Karpas-422 (cell line): ENCODE measurements around the gene MRPL47. TPM values are rescaled to one million over a fixed set of nuclear protein-coding genes. Genes with fewer than 3 reads are reported as not detected.

Experiments used
- DNase-seq: peaks from one replicate; pipeline ENCODE4 v3.0.0-alpha.2; 2015
- H2AFZ ChIP-seq: fragments of 200-600 bp; sonication (generic); 2 replicates; pipeline ENCODE4 v1.6.1; 2014; ENCODE audit warnings: antibody characterized with exemption, low read length, mixed read lengths
- H3K27ac ChIP-seq: fragments of 200-600 bp; sonication (generic); 2 replicates; pipeline ENCODE4 v1.5.1; 2014; ENCODE audit warnings: mild to moderate bottlenecking, low read length, moderate library complexity
- H3K27me3 ChIP-seq: fragments of 200-600 bp; sonication (generic); 2 replicates; pipeline ENCODE4 v1.6.1; 2014; ENCODE audit warnings: low read length, mixed read lengths
- H3K36me3 ChIP-seq: fragments of 200-600 bp; sonication (generic); 2 replicates; pipeline ENCODE4 v1.6.1; 2014; ENCODE audit warnings: low read length, mixed read lengths; ENCODE audit not compliant: insufficient read depth
- H3K4me1 ChIP-seq: fragments of 200-600 bp; sonication (generic); 2 replicates; pipeline ENCODE4 v1.6.1; 2014; ENCODE audit warnings: mild to moderate bottlenecking, low read length, mixed read lengths
- H3K4me2 ChIP-seq: fragments of 200-600 bp; sonication (generic); 2 replicates; pipeline ENCODE4 v1.6.1; 2014; ENCODE audit warnings: low read length, low read depth, mild to moderate bottlenecking; ENCODE audit not compliant: poor library complexity, severe bottlenecking
- H3K4me3 ChIP-seq: fragments of 200-600 bp; sonication (generic); 2 replicates; pipeline ENCODE4 v1.5.1; 2014; ENCODE audit warnings: mild to moderate bottlenecking, antibody characterized with exemption, low read length, mixed read lengths
- H3K79me2 ChIP-seq: fragments of 200-600 bp; sonication (generic); 2 replicates; pipeline ENCODE4 v1.6.1; 2014; ENCODE audit warnings: mild to moderate bottlenecking, low read length, mixed read lengths
- H3K9ac ChIP-seq: fragments of 200-600 bp; sonication (generic); 2 replicates; pipeline ENCODE4 v1.6.0; 2014; ENCODE audit warnings: low read length
- H3K9me2 ChIP-seq: fragments of 200-600 bp; sonication (generic), shearing (Covaris generic); replicated peaks from 2 replicates; pipeline ENCODE4 v1.6.0; 2014; ENCODE audit warnings: mild to moderate bottlenecking, low read length, moderate library complexity; ENCODE audit not compliant: insufficient read depth
- H3K9me3 ChIP-seq: fragments of 300-700, 200-600 bp; sonication (generic); 2 replicates; pipeline ENCODE4 v1.6.1; 2014; ENCODE audit warnings: low read length, mixed read lengths
- H4K20me1 ChIP-seq: fragments of 200-600 bp; sonication (generic); 2 replicates; pipeline ENCODE4 v1.6.1; 2014; ENCODE audit warnings: mild to moderate bottlenecking, antibody characterized with exemption, low read length, low read depth; ENCODE audit not compliant: insufficient read depth
- total RNA-seq: library from RNA; depleted of rRNA; stranded (reverse); fragments of >200 nt; shearing (Covaris generic); gene quantifications from 2 replicates; pipeline ENCODE4 v1.2.3, GENCODE V29; 2014; ENCODE audit warnings: low replicate concordance

The MRPL47 gene
- total RNA-seq, 1 experiment from 2014 or later: 37.3 TPM

DNA sequence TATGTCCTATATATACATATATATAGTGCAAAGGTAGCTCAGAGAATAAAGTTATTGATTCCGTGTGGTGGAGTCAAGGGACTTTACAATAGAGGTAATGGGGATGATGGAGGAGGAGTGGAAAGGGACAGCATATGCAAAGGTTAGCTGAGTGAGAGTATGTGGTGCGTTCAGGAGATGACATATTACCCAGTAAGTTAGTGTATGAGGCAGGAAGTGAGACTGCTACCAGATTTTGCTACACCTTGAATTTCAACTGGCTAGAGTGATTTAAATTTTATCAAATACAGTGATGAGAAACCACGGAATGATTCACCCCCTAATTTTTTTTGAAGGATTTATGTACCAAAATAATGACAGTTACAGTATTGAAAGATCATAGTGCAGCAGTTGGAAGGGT is 38.9 kb downstream of the MRPL47 start:
- no peak overlapping the region for H2AFZ ChIP-seq
- H3K4me1 ChIP-seq: peaks cover 30% of the 10 kb centered on the region
- peak overlapping the region; percentile 46 for H3K9ac ChIP-seq
- no peaks in the 10 kb centered on the region for H3K9me3 ChIP-seq
- H3K9me2 ChIP-seq: no peaks in the 10 kb centered on the region
- H3K36me3 ChIP-seq: peaks cover 17% of the 10 kb centered on the region; the same call in 1 of the 2 replicates
- no peaks in the 10 kb centered on the region for H3K27me3 ChIP-seq
- peaks cover 70% of the 10 kb centered on the region for H3K79me2 ChIP-seq
- no peaks in the 10 kb centered on the region; the same call in 1 of the 2 replicates for H4K20me1 ChIP-seq
- peak; percentile 68 for DNase-seq
- H3K4me3 ChIP-seq: peak overlapping the region; percentile 21; the same call in 1 of the 2 replicates
- H3K27ac ChIP-seq: peak overlapping the region; percentile 51; the same call in 1 of the 2 replicates
- peak overlapping the region; percentile 78 for H3K4me2 ChIP-seq

DNA sequence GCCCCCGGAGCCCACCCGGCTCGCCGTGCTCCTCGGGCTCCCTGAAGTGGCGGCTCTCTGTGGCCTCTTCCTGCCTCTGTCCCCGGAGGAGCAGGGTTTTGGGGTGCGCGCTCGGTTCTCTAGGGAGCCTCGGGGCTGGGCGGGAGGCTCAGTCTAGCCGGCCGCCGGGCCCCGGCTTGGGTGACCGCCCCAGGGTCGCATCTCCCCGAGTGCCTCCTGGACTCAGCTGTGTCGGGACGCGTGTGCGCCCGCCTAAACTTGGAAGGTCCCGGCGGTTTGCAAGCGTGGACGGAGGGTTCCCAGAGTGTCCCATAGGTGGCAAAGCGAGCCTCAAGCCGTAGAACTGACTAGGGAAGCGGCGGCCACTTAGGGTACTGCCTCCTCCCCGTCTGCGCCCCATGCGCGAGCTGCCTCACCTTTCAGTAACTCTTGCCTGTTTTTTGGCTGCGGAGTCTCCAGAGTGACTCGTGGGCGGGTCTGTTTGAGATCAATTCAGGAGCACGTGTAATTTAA is 41.1 kb downstream of the MRPL47 start:
- Histone ChIP-seq H3K4me2 (peak overlapping the region; percentile 78), H4K20me1 (no peaks in the 10 kb centered on the region; the same call in 1 of the 2 replicates), H3K4me3 (peak overlapping the region; percentile 68), H2AFZ (no peak overlapping the region), H3K9me2 (no peaks in the 10 kb centered on the region), H3K9ac (peak overlapping the region; percentile 94), H3K4me1 (peaks cover 35% of the 10 kb centered on the region), H3K79me2 (peaks cover 48% of the 10 kb centered on the region), H3K9me3 (no peaks in the 10 kb centered on the region), H3K36me3 (no peaks in the 10 kb centered on the region), H3K27ac (peak overlapping the region; percentile 81), H3K27me3 (no peaks in the 10 kb centered on the region)
- DNase-seq: peak; percentile 89

DNA sequence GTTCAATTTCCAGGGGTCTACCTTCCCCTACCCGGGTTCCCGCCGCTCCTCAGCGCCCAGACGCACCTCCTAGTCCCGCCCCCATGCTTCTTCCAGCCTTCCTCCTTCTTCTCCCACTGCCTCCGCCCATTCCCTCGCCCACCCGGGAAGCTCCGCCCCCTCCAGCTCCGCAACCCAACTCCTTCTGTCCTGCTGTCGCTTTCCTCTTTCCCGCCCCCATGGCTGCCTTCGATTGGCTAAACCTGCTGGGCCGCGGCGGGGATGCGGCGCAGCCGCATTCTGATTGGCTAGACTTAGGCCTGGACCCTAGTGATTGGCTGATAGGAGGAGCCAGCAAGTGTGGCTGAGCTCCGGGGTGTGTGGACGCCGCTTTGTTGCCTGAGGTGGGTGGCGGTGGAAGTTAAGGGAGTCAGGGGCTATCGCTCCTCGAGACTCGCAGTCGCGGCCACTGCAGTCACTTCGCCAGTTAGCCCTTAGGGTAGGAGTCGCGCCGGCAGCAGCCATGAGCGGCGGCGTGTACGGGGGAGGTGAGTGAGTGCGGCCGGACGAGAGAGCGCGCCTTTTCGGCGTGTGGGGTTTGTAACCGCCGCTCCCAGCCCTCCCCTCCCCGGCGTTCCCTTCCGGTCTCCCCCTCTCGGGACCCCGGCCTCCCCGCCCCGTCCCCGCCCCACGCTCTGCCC is 41.7 kb downstream of the MRPL47 start, which contains the start of gene ACTL6A:
Gene ACTL6A, plus strand, starts transcription at position 336 of the 680 bp plus-strand sequence. Its CDS starts 167 bp downstream, at position 503.
- peak; percentile 100 for DNase-seq
- no peaks in the 10 kb centered on the region for H3K9me2 ChIP-seq
- peaks cover 42% of the 10 kb centered on the region for H3K79me2 ChIP-seq
- H3K9ac ChIP-seq: peak within 1 kb of the TSS; percentile 94
- peaks cover 35% of the 10 kb centered on the region for H3K4me1 ChIP-seq
- H3K9me3 ChIP-seq: no peaks in the 10 kb centered on the region
- H3K4me3 ChIP-seq: peak within 1 kb of the TSS; percentile 68
- peak within 1 kb of the TSS; percentile 81 for H3K27ac ChIP-seq
- no peaks in the 10 kb centered on the region for H3K36me3 ChIP-seq
- H4K20me1 ChIP-seq: no peaks in the 10 kb centered on the region; the same call in 1 of the 2 replicates
- H3K4me2 ChIP-seq: peak within 1 kb of the TSS; percentile 84
- H3K27me3 ChIP-seq: no peaks in the 10 kb centered on the region
- peak within 1 kb of the TSS; percentile 71; the same call in 1 of the 2 replicates for H2AFZ ChIP-seq

DNA sequence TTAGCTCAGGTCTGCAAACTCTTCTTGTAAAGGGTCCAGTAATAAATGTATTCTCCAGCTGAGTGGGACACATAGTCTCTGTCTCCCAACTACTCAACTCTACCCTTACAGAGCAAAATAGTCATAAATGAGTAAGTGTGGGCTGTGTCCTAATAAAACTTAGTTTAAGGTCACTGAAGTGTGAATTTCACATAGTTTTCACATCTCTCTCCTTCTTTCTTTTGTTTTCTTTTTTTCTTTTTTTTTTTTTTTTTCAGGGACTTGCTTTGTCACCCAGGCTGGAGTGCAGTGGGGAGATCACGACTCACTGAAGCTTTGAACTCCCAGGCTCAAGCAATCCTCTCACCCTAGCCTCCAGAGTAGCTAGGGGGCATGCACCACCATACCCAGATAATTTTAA is 43.6 kb downstream of the MRPL47 start:
- Histone ChIP-seq H4K20me1 (no peaks in the 10 kb centered on the region; the same call in 1 of the 2 replicates), H3K36me3 (no peaks in the 10 kb centered on the region), H3K9ac (no peak overlapping the region), H2AFZ (no peak overlapping the region), H3K9me3 (no peaks in the 10 kb centered on the region), H3K4me2 (no peak overlapping the region), H3K9me2 (no peaks in the 10 kb centered on the region), H3K79me2 (peaks cover 23% of the 10 kb centered on the region), H3K27me3 (no peaks in the 10 kb centered on the region), H3K4me1 (peaks cover 29% of the 10 kb centered on the region), H3K27ac (no peak overlapping the region), H3K4me3 (no peak overlapping the region)
- DNase-seq: no peak

DNA sequence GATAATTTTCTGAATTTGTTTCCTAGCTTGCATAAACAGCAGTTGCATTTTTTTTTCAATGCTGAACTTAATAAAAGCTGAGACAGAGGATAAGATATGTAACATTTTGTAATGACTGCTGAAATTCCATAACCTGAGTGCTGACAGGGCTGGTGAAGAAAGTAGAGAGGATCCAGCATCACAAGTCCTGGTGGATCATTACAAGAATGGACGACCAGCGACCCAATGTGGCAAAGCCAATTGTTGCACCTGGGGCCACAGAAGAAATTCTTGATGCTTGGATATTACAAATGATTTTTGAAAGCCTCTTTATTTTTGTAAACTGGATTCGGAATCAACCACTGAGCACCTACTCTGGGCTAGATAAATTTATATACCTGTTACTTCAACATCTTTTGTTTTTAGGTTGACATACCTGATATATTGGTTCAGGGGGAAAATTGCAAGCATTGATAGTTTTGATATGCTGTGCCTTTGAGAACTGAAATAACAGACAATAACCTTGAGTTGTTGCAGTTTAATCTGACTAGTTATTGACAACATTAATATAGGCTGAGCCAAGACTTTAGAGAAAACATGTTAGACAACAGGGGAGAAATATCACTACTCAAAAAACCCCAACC is 45.6 kb downstream of the MRPL47 start:
- H3K4me3 ChIP-seq: no peak overlapping the region
- no peak overlapping the region for H2AFZ ChIP-seq
- H3K4me2 ChIP-seq: no peak overlapping the region
- H4K20me1 ChIP-seq: no peaks in the 10 kb centered on the region; the same call in 1 of the 2 replicates
- peaks cover 11% of the 10 kb centered on the region for H3K4me1 ChIP-seq
- H3K9me3 ChIP-seq: no peaks in the 10 kb centered on the region
- H3K36me3 ChIP-seq: no peaks in the 10 kb centered on the region
- peak; percentile 85 for DNase-seq
- H3K27me3 ChIP-seq: no peaks in the 10 kb centered on the region
- no peak overlapping the region for H3K9ac ChIP-seq
- no peak overlapping the region for H3K27ac ChIP-seq
- no peaks in the 10 kb centered on the region for H3K9me2 ChIP-seq
- H3K79me2 ChIP-seq: peaks cover 4% of the 10 kb centered on the region

DNA sequence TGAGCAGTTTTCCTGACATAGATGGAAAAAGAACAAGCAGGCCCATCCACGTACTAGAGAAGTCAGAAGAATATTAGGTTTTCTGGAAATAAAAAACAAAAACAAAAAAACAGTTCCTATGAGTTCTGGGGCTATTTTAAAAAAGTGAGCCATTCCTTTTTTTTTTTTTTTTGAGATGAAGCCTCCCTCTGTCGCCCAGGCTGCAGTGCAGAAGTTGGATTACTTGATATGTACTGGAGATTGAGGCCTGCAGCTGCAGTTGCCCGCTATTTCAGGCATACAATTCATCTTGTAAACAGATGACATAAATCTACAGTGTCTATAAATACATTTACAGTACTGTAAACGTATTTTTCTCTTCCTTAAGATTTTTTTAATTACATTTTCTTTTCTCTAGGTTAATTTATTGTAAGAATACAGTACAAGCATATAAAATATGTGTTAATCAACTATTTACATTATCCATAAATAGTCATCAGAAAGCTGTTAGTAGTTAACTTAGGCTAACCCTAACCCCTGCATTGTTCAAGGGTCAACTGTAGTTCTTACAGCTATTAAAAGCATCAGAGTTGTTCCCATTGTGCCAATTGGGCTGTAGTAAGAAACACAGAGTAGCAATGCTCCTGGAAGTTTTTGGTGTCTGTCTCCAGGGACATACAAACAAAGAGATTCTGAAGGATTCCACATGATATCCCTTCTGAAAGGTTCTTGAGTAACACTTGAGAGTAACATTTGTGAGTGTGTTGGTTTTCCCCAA is 52.9 kb downstream of the MRPL47 start:
- Histone ChIP-seq H3K27ac (no peak overlapping the region), H3K9me2 (no peaks in the 10 kb centered on the region), H2AFZ (no peak overlapping the region), H3K36me3 (no peaks in the 10 kb centered on the region), H3K4me1 (no peaks in the 10 kb centered on the region), H3K9me3 (no peaks in the 10 kb centered on the region), H3K4me2 (no peak overlapping the region), H3K27me3 (no peaks in the 10 kb centered on the region), H3K9ac (no peak overlapping the region), H3K79me2 (no peaks in the 10 kb centered on the region), H3K4me3 (no peak overlapping the region), H4K20me1 (no peaks in the 10 kb centered on the region)
- DNase-seq: peak; percentile 35

DNA sequence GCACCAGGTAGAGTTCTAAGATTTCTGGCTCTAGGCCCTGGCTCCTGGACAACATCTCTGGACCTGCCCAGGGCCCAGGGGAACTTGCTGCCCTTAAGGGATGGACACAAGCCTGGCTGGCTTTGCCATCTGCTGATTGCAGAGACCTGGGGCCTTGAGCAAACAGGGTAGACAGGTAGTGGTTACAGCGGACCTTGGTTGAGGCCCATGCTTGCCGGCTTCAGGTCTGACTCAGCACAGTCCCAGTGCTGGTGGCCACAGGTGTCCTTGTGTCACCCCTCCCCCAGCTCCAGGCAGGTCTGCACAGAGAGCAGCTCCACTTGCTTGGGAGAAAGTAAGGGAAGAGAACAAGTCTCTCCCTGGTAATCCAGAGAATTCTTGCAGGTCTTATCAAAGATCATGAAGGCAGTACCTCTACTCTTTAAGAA is 57.6 kb downstream of the MRPL47 start:
- H3K4me3 ChIP-seq: no peak overlapping the region
- H3K4me2 ChIP-seq: no peak overlapping the region
- H3K27ac ChIP-seq: no peak overlapping the region
- no peaks in the 10 kb centered on the region for H3K9me2 ChIP-seq
- no peaks in the 10 kb centered on the region for H3K27me3 ChIP-seq
- H2AFZ ChIP-seq: no peak overlapping the region
- no peaks in the 10 kb centered on the region for H4K20me1 ChIP-seq
- peak; percentile 17 for DNase-seq
- no peaks in the 10 kb centered on the region for H3K4me1 ChIP-seq
- no peaks in the 10 kb centered on the region for H3K36me3 ChIP-seq
- no peaks in the 10 kb centered on the region for H3K79me2 ChIP-seq
- H3K9ac ChIP-seq: no peak overlapping the region
- H3K9me3 ChIP-seq: no peaks in the 10 kb centered on the region
